Measurements from ENCODE around the gene KDM5C.

DNA sequence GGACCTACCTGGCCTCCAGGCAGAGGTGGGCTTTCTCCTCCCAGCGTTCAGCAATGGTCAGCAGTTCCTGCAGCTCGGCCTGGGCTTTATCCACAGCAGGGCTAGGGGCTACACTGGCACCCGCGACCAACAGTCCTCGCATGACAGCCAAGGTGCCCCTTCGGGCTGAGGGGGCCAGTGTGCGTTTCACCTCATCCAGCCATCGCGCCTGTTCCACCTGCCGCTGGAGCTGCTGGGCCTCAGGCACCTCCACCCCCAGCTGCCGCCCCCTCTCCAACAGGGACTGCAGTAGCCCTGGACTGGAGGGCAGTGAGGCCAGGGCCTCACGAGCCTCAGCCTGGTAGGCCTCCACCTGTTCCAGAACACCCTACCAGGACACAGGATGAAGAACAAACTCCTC is 28.3 kb downstream of the KDM5C start:
- no peak for TF ChIP-seq POLR2AphosphoS5 (IDR thresholded peaks at IDR 0.05; ENCODE audit: low read depth, low read length)
- no peak for TF ChIP-seq POLR2A (IDR thresholded peaks at IDR 0.05; ENCODE audit: low read depth, low read length)

Data from GM12892 (cell line).